Measurements from ENCODE around the gene RNF157. TPM values are rescaled to one million over a fixed set of nuclear protein-coding genes. Genes with fewer than 3 reads are reported as not detected.
A peak's percentile ranks its signal among the peaks of the same experiment; 100 is the strongest.
"Not testable (repeated sequence)": the region's sequence is repeated elsewhere in the genome, so short reads cannot be mapped to it uniquely, and the experiment has no call there.

The RNF157 gene
- total and polyA plus RNA-seq, 2 of the 4 experiments (the other 2 are of a cell fraction), result 0.54 to 1.3 TPM

- no peak overlapping the region for H2BK20ac ChIP-seq (ENCODE audit: low read depth, low read length)
- no peak overlapping the region for H3K4me2 ChIP-seq (ENCODE audit: low read depth, low read length)
- H2AFZ ChIP-seq (replicated peaks; ENCODE audit: low read length, poor library complexity), result peak overlapping the region; percentile 66
- H3K9me1 ChIP-seq (ENCODE audit: insufficient read depth, low read length), result peaks cover 6% of the 10 kb centered on the region
- no peaks in the 10 kb centered on the region for H3K79me1 ChIP-seq (ENCODE audit: low read depth in 1 of 2, low read length in 2 of 2)
- no peak overlapping the region for H4K5ac ChIP-seq (ENCODE audit: low read depth, low read length)
- 8% methylated on average over 2 of the region's 7 CpGs; no CpG with 5 or more reads in 1 of the 2 experiments for WGBS, 2 experiments (ENCODE audit: extremely low coverage in 2 of 2, insufficient read length in 1 of 2)
- no peak overlapping the region for H3K14ac ChIP-seq (replicated peaks; ENCODE audit: low read depth, low read length)
- no peak overlapping the region for H2BK120ac ChIP-seq (ENCODE audit: low read depth, low read length)
- peak overlapping the region; percentile 74 for H2AK9ac ChIP-seq (replicated peaks; ENCODE audit: low read depth, low read length, poor library complexity)
- ChIA-PET CTCF (no interaction called here), POLR2A (ENCODE audit: unreplicated experiment) (interaction anchor here (0.6 kb wide), 1 partner anchor 432 kb away, joined by 10 read pairs; no protein-coding TSS in a partner anchor)
- H3K27me3 ChIP-seq (ENCODE audit: control insufficient read depth, insufficient read depth, low read length), result peaks cover 14% of the 10 kb centered on the region
- no TSS peak for BruUV-seq (replicated peaks)
- H2BK15ac ChIP-seq (ENCODE audit: low read depth, low read length), result no peak overlapping the region
- TF ChIP-seq FOS (IDR thresholded peaks at IDR 0.05; ENCODE audit: low read depth, low read length) (no peak), MXI1 (IDR thresholded peaks at IDR 0.05; ENCODE audit: borderline replicate concordance, low read depth, low read length) (0 out of 2 replicates have a peak, but pooled peaks have one; percentile 30), CHD1 (IDR thresholded peaks at IDR 0.05; ENCODE audit: low read depth, low read length) (no peak), CEBPB (IDR thresholded peaks at IDR 0.05; ENCODE audit: low read depth, low read length) (peak; percentile 55; the same call in 1 of the 2 replicates)
- H3K4me1 ChIP-seq (ENCODE audit: control insufficient read depth, insufficient read depth, low read length), result 0 out of 2 replicates have a peak, but pooled peaks cover 1% of the 10 kb centered on the region
- no peak overlapping the region for H3K9ac ChIP-seq (ENCODE audit: low read depth, low read length)
- H3K4ac ChIP-seq (ENCODE audit: low read depth, low read length), result no peak overlapping the region
- no peak overlapping the region for H3K18ac ChIP-seq (ENCODE audit: low read depth, low read length)
- H4K91ac ChIP-seq (ENCODE audit: insufficient read depth, low read depth, low read length), result no peak overlapping the region
- H2AK5ac ChIP-seq (ENCODE audit: low read depth, low read length), result no peak overlapping the region
- dilution Hi-C loops (cut with HindIII; ENCODE audit: low sequenced_read_pairs, unreplicated experiment), result no loop called here
- peak; percentile 63 for ATAC-seq (ENCODE audit: low read depth)
- in situ Hi-C loops (cut with MboI; ENCODE audit: low sequenced_read_pairs), result no loop called here
- no peak overlapping the region for H3K27ac ChIP-seq (ENCODE audit: insufficient read depth, low read length)
- H3K23ac ChIP-seq (ENCODE audit: low read depth, low read length), result no peak overlapping the region
- intact Hi-C loops (cut with micrococcal nuclease), result no loop called here
- H3K4me3 ChIP-seq (ENCODE audit: insufficient read depth, low read depth, low read length), result no peak overlapping the region
- no peaks in the 10 kb centered on the region for H4K20me1 ChIP-seq (ENCODE audit: insufficient read depth, low read length)
- no peak overlapping the region for H3K56ac ChIP-seq (ENCODE audit: extremely low read depth, insufficient read depth, low read length)
- no peak overlapping the region for H2BK5ac ChIP-seq (ENCODE audit: low read depth, low read length, poor library complexity, severe bottlenecking)
- H3K9me3 ChIP-seq (ENCODE audit: control insufficient read depth, insufficient read depth, low read length), result no peaks in the 10 kb centered on the region
- no peak overlapping the region for H4K8ac ChIP-seq (ENCODE audit: low read depth in 2 of 2, low read length in 2 of 2)
- peak; percentile 53 for DNase-seq
- no peaks in the 10 kb centered on the region for H3K36me3 ChIP-seq (ENCODE audit: control insufficient read depth, insufficient read depth, low read length)
These were observed 6.1 kb upstream of the RNF157 start for GRCh38 chr17:76246080-76247066.

- in situ Hi-C loops (cut with MboI; ENCODE audit: low sequenced_read_pairs); H2AK9ac ChIP-seq (replicated peaks; ENCODE audit: low read depth, low read length, poor library complexity); H3K14ac ChIP-seq (replicated peaks; ENCODE audit: low read depth, low read length); H3K4me3 ChIP-seq (ENCODE audit: insufficient read depth, low read depth, low read length); H4K20me1 ChIP-seq (ENCODE audit: insufficient read depth, low read length); H4K91ac ChIP-seq (ENCODE audit: insufficient read depth, low read depth, low read length); H2BK5ac ChIP-seq (ENCODE audit: low read depth, low read length, poor library complexity, severe bottlenecking); DNase-seq; H3K18ac ChIP-seq (ENCODE audit: low read depth, low read length); H3K9me3 ChIP-seq (ENCODE audit: control insufficient read depth, insufficient read depth, low read length); dilution Hi-C loops (cut with HindIII; ENCODE audit: low sequenced_read_pairs, unreplicated experiment); H3K27ac ChIP-seq (ENCODE audit: insufficient read depth, low read length); ATAC-seq (ENCODE audit: low read depth); intact Hi-C loops (cut with micrococcal nuclease); BruUV-seq (replicated peaks); H2BK15ac ChIP-seq (ENCODE audit: low read depth, low read length); H3K9me1 ChIP-seq (ENCODE audit: insufficient read depth, low read length); H3K4ac ChIP-seq (ENCODE audit: low read depth, low read length); H2AFZ ChIP-seq (replicated peaks; ENCODE audit: low read length, poor library complexity); H3K79me1 ChIP-seq (ENCODE audit: low read depth in 1 of 2, low read length in 2 of 2); H3K4me1 ChIP-seq (ENCODE audit: control insufficient read depth, insufficient read depth, low read length); H3K23ac ChIP-seq (ENCODE audit: low read depth, low read length); H4K8ac ChIP-seq (ENCODE audit: low read depth in 2 of 2, low read length in 2 of 2); H3K36me3 ChIP-seq (ENCODE audit: control insufficient read depth, insufficient read depth, low read length); H3K9ac ChIP-seq (ENCODE audit: low read depth, low read length); CTCF ChIA-PET; H4K5ac ChIP-seq (ENCODE audit: low read depth, low read length); H2AK5ac ChIP-seq (ENCODE audit: low read depth, low read length); H2BK20ac ChIP-seq (ENCODE audit: low read depth, low read length); H2BK120ac ChIP-seq (ENCODE audit: low read depth, low read length); H3K4me2 ChIP-seq (ENCODE audit: low read depth, low read length); H3K56ac ChIP-seq (ENCODE audit: extremely low read depth, insufficient read depth, low read length): not testable (repeated sequence)
- POLR2A ChIA-PET (ENCODE audit: unreplicated experiment), result interaction anchor here (0.7 kb wide), 1 partner anchor 165 kb away, joined by 3 read pairs; no protein-coding TSS in a partner anchor
- peaks cover 18% of the 10 kb centered on the region for H3K27me3 ChIP-seq (ENCODE audit: control insufficient read depth, insufficient read depth, low read length)
- 60% methylated on average over 1 of the region's 8 CpGs; no CpG with 5 or more reads in 1 of the 2 experiments for WGBS, 2 experiments (ENCODE audit: extremely low coverage in 2 of 2, insufficient read length in 1 of 2)
These were observed 4.4 kb upstream of the RNF157 start for GRCh38 chr17:76244721-76245120.

Data from IMR-90 (cell line).